Measurements from ENCODE around the gene USP49. TPM values are rescaled to one million over a fixed set of nuclear protein-coding genes. Genes with fewer than 3 reads are reported as not detected.

Gene USP49
- total RNA-seq, 2 experiments from 2014 or later = 1.3 TPM

DNA sequence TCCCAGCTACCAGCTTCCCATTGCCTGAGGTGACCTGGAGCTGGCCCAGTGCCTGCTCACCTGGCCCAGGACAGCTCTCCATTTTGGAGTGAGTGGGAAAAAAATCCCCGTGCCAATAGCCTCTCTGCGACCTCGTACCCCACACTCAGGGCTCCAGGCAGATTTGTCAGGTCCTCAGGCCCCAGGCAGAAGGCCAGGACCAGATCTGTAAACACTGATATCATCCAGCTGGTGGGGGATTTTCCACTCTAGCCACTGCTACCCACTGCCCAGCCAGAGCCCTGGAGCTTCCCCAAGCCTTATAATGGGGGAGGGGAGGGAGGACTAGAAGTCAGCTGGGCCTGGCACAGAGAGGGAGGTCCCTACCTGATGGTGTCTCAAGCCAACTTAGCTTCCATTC, 146.6 kb downstream of the USP49 start:
- DNase-seq (no peak), ATAC-seq (ENCODE audit: poor library complexity) (no peak)
- Histone ChIP-seq H3K36me3 (ENCODE audit: insufficient read depth, low read length) (no peaks in the 10 kb centered on the region), H3K4me1 (ENCODE audit: insufficient read depth, low read length) (no peaks in the 10 kb centered on the region), H3K9me3 (ENCODE audit: control insufficient read depth in 1 of 2, insufficient read depth in 1 of 2, low read length in 2 of 2) (no peaks in the 10 kb centered on the region), H3K27me3 (ENCODE audit: control insufficient read depth in 1 of 2, insufficient read depth in 2 of 2, low read length in 2 of 2) (peaks cover 0 to 3% of the 10 kb centered on the region in 2 experiments), H3K4me3 (ENCODE audit: low read length) (no peak overlapping the region), H3K27ac (ENCODE audit: low read depth in 1 of 2, low read length in 2 of 2) (no peak overlapping the region)
- Mint-ChIP-seq H3K27ac (no peak overlapping the region), H3K4me1 (ENCODE audit: low read depth) (no peaks in the 10 kb centered on the region), H3K4me3 (no peak overlapping the region), H3K36me3 (ENCODE audit: low read depth) (no peaks in the 10 kb centered on the region), H3K27me3 (no peaks in the 10 kb centered on the region), H3K9me3 (no peaks in the 10 kb centered on the region)
- TF ChIP-seq, protein P1, sequence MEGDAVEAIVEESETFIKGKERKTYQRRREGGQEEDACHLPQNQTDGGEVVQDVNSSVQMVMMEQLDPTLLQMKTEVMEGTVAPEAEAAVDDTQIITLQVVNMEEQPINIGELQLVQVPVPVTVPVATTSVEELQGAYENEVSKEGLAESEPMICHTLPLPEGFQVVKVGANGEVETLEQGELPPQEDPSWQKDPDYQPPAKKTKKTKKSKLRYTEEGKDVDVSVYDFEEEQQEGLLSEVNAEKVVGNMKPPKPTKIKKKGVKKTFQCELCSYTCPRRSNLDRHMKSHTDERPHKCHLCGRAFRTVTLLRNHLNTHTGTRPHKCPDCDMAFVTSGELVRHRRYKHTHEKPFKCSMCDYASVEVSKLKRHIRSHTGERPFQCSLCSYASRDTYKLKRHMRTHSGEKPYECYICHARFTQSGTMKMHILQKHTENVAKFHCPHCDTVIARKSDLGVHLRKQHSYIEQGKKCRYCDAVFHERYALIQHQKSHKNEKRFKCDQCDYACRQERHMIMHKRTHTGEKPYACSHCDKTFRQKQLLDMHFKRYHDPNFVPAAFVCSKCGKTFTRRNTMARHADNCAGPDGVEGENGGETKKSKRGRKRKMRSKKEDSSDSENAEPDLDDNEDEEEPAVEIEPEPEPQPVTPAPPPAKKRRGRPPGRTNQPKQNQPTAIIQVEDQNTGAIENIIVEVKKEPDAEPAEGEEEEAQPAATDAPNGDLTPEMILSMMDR (IDR thresholded peaks at IDR 0.05) = no peak
- intact Hi-C loops (cut with DNase I, micrococcal nuclease) = no loop called here
- POLR2A ChIA-PET = no interaction called here
- CTCF ChIA-PET = no interaction called here

DNA sequence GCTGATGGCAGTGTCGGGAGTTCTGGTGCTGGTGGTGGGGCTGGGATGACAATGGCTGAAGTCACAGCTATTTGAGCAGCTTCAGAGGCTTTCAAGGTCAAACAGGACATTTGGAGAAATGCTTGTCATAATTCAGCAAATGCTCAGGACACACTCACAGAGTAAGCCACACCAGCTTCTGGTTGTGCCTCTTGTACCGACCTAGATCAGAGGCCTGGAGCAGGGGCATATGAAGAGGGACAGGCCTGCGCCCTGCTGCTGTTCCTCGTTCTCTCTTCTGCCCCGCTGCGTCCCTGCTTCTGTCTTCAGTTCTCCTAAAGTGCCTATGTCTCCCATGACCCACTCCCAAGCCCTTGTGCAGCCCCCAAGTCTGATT, 147.1 kb downstream of the USP49 start:
- Mint-ChIP-seq H3K4me1 (ENCODE audit: low read depth) (no peaks in the 10 kb centered on the region), H3K9me3 (no peaks in the 10 kb centered on the region)
- POLR2A ChIA-PET = no interaction called here

GRCh38 chr6:41747256-41748101, 147.7 kb downstream of the USP49 start, which contains the start of gene PGC:
TSS of gene PGC (minus strand) at chr6:41747397. CDS start at chr6:41747334, 63 bp downstream.
- Mint-ChIP-seq H3K36me3 (ENCODE audit: low read depth) (no peaks in the 10 kb centered on the region), H3K4me3 (no peak within 1 kb of the TSS)

More for the DNA sequence above, 147.1 kb downstream of the USP49 start:
- no peak for DNase-seq
- H3K4me3 ChIP-seq (ENCODE audit: low read length) = no peak overlapping the region
- H3K9me3 ChIP-seq (ENCODE audit: control insufficient read depth in 1 of 2, insufficient read depth in 1 of 2, low read length in 2 of 2) = no peaks in the 10 kb centered on the region
- Mint-ChIP-seq H3K27ac (no peak overlapping the region), H3K4me3 (no peak overlapping the region), H3K36me3 (ENCODE audit: low read depth) (no peaks in the 10 kb centered on the region), H3K27me3 (no peaks in the 10 kb centered on the region)
- intact Hi-C loops (cut with DNase I, micrococcal nuclease) = no loop called here
- H3K27me3 ChIP-seq (ENCODE audit: control insufficient read depth in 1 of 2, insufficient read depth in 2 of 2, low read length in 2 of 2) = peaks cover 0 to 3% of the 10 kb centered on the region in 2 experiments
- H3K36me3 ChIP-seq (ENCODE audit: insufficient read depth, low read length) = no peaks in the 10 kb centered on the region
- TF ChIP-seq, protein P1 (IDR thresholded peaks at IDR 0.05) = no peak
- no peak for ATAC-seq (ENCODE audit: poor library complexity)
- CTCF ChIA-PET = no interaction called here
- H3K4me1 ChIP-seq (ENCODE audit: insufficient read depth, low read length) = no peaks in the 10 kb centered on the region
- no peak overlapping the region for H3K27ac ChIP-seq (ENCODE audit: low read depth in 1 of 2, low read length in 2 of 2)

More at GRCh38 chr6:41747256-41748101, 147.7 kb downstream of the USP49 start, which contains the start of gene PGC:
- peaks cover 0 to 3% of the 10 kb centered on the region in 2 experiments for H3K27me3 ChIP-seq (ENCODE audit: control insufficient read depth in 1 of 2, insufficient read depth in 2 of 2, low read length in 2 of 2)
- ChIA-PET CTCF (no interaction called here), POLR2A (no interaction called here)
- Mint-ChIP-seq H3K4me1 (ENCODE audit: low read depth) (no peaks in the 10 kb centered on the region), H3K9me3 (no peaks in the 10 kb centered on the region), H3K27me3 (no peaks in the 10 kb centered on the region), H3K27ac (no peak within 1 kb of the TSS)
- intact Hi-C loops (cut with DNase I, micrococcal nuclease) = no loop called here
- no peaks in the 10 kb centered on the region for H3K9me3 ChIP-seq (ENCODE audit: control insufficient read depth in 1 of 2, insufficient read depth in 1 of 2, low read length in 2 of 2)
- H3K4me1 ChIP-seq (ENCODE audit: insufficient read depth, low read length) = no peaks in the 10 kb centered on the region
- DNase-seq (no peak), ATAC-seq (ENCODE audit: poor library complexity) (no peak)
- H3K27ac ChIP-seq (ENCODE audit: low read depth in 1 of 2, low read length in 2 of 2) = no peak within 1 kb of the TSS
- no peaks in the 10 kb centered on the region for H3K36me3 ChIP-seq (ENCODE audit: insufficient read depth, low read length)
- no peak within 1 kb of the TSS for H3K4me3 ChIP-seq (ENCODE audit: low read length)
- TF ChIP-seq, protein P1 (IDR thresholded peaks at IDR 0.05) = no peak

Data from CD4-positive, alpha-beta T cell (primary cell).